HG02759 (cell line): ENCODE measurements around the gene SIGLEC1.

Experiments
- ATAC-seq: cut with Tn5 transposase; IDR thresholded peaks from one replicate; pipeline ENCODE4 v1.9.1; 2021; ENCODE audit warnings: mild to moderate bottlenecking, moderate library complexity; ENCODE audit not compliant: unreplicated experiment

The SIGLEC1 gene

DNA sequence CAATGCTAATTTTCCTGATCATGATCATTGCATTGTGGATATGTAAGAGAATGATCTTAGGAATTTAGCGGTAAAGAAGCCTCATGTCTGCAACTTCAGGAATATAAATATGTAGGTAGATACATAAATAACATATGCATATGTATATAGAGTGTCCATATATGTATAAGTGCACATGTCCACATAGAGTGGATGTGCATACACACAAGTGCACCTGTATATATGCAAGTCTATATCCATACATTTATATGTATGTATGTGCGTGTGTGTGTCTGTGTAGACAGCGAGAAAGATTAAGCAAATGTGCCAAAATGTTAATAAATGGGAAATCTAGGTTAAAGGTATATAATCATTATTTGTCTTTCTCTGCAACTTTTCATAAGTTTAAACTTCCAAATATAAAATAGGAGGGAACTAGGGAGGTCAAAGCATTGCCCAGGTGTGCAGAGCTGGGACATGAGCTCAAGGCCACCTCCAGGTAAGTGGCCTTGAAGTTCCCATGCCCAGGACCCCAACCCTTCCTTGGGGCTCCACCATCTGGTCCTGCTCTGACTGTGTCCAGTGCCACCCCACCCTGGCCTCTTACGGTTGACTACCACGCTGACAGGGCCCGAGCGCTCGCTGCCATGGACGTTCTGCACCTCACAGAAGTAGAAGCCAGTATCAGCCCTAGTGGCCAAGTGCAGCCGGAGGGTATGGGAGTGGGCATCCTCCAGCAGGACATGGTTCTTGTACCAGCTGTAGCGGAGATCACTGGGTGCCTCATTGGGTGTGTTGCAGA, 9.6 kb downstream of the SIGLEC1 start:
- no peak for ATAC-seq

DNA sequence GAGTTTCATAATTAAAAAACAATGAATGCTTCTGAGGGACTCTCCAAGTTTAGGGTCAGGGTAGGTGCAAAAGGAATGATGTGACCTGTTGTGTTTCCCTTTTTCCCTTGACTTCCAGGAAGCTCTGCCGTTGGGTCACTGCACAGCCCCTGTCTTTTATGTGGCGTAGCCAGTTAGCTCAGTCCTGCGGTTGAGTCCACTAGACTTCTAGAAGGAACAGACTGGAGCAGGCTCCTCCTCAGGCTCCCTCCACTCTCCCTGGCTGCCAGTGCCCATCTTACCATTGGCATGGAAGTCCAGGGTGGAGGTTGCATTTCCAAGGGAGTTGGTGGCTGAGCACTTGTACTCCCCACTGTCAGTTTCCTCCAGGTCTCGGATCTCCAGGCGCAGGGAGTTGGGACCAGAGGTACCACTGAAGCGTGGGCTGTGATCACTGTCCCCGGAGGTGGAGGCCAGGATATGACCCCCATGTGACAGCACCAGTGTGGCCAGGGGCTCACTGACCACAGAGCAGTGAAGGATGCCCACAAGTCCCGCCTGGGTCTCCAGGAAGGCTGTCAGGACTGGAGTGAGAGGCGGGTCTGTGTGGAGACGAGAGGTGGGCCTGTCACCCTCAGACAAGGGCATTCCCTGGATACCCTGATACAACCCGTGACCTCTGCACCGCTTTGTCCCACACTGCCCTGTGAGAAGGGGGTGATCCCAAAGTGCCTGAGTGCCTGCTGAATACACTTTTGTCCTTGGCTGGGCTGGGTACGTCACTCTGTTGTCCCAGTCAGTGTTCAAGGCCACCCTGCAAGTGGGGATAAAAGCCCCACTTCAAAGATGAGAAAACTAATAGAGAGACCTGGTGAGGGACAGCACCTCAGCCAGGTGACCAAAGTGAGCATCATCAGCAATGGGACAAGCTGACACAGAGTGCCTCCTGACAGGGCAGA, 11.1 kb downstream of the SIGLEC1 start:
- no peak for ATAC-seq

DNA sequence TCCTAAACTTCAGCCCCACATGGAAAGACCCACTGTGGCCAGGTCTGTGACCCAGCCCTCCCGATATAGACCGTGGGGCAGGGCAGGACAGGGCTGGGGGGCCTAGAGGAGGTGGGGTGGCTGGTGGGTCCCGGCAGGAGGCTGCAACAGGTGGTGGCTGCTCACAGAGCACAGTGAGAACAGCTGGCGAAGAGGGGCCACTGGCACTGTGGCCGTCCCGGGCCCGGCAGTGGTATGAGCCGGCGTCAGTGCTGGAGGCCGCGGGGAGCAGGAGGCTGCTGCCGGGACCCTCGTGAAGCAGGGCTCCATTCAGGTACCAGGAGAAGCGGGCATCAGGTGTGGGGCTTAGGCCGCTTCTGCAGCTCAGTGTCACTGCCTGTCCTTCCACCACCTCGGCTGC, 13.4 kb downstream of the SIGLEC1 start:
- ATAC-seq: no peak

DNA sequence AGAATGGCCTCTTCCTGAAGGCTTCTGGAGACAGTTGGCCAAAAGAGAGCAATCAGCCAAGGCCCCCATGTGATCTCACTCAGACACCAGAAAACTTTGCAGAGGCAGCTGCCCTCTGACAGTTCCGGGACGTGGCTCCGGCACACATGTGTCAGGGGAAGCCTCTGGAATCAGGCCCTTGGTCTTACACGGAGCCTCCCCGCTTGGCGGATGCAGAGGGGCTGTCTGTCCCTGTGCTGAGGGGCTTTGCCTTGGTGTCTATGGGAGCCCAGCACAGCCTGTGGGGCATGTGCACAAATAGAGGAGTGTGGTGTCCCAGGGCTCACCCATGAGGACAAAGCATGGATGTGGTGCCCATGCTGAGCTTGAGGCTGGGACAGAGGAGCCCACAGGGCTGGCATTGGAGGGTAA, 13.8 kb downstream of the SIGLEC1 start:
- no peak for ATAC-seq

DNA sequence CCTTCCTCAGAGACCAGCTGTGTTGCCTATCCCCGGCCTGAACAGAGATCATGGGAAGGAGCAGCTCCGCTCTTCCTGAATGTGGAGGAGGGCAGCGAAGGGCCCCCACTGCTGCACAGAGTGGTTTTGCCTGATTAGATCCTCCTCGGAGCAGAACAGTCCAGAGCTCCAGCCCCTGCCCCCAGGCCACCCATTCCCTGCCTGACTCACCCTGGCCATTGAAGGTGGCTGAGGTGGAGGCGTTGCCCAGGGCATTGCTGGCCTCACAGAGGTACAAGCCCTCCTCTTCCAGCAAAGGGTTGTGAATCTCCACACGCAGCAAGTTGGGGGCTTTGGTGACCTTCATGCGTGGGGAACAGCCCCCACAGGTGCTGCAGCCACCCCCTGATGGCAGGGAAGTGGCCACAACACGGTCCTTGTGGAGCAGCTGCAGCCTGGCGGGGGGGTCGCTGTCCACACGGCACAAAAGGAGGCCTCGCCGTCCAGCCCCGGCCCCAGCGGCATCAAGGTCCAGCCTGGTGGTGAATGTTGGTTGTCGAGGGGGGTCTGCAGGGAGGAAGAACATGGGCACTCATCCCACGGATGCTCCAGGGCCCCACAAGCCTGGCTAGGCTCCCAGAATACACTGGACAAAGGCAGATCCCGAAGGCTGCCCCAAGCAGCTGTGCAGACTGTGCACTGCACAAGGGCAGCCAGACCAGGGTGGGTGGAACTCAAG, 14.7 kb downstream of the SIGLEC1 start:
- no peak for ATAC-seq

DNA sequence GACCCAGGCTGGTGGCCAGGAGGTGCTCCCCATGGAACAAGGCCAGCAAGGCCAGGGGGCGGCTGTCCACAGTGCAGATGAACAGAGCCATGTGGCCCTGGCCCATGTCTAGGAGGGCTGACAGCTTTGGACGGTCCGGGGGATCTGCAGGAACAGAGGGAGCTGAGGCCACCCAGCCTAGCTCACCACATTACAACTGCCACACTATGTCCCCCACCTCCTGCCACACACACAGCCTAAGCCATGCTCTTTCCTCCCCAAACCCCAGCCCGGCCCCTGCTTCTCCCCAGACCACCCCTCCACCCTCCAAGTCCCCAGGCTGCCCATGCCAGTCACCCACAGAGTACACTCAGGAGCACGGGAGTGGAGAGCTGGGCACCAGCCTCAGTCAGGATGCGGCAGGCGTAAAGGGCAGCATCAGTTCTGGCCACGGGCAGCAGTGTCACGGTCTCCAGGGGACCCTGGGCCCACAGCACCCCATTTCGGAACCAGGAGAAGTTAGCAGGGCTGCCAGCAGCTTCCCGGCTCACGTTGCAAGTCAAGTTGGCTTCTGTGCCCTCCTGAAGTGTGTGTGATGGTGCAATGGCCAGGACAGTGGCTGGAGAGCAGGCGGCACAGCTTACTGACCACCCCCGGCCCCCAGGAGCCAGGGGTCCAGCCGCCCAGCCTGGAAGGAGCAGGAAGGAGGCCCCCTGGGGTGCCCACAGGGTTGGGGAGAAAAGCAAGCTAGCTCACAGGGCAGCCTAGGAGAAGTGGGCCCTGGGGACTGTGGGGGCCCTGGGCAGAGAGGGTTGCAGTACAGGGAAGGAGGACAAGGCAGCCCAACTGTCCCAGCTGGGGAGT, 15.4 kb downstream of the SIGLEC1 start:
- ATAC-seq: no peak

DNA sequence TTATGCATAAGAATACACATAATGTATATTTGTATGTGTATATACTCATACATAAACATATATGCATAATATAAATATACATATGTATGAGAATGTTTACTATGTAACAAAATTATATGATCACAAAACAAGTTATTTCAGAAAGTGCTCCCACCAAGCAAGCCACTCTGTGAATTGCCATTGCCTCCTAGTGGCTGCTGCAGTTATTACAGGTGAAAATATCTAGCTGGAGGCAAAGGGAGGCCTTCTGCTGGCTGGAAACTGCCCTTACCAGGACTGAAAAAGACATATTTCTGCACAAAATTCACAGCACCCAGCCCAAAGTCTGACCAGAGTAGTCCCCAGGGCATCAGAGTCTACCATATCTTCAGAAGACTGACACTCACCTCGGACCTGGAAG, 16.2 kb downstream of the SIGLEC1 start:
- no peak for ATAC-seq

DNA sequence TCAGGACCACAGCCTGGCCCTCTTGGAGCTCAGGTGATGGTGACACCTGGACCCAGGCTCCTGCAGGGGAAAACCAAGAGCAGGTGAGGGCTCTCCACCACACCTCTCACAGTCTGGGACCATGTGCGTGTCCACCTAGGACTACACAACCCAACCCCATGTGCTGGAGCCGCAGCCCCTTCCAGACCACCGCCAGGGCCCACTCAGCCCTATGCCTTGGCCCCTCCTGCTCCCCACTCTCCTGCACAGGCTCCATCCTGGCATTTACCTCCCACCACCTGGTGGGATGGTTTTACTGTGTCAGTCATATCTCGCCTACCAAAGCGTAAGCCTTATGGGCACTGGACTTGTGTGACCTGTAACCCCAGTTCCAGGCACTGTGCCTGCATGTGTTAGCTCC, 17.5 kb downstream of the SIGLEC1 start:
- no peak for ATAC-seq

DNA sequence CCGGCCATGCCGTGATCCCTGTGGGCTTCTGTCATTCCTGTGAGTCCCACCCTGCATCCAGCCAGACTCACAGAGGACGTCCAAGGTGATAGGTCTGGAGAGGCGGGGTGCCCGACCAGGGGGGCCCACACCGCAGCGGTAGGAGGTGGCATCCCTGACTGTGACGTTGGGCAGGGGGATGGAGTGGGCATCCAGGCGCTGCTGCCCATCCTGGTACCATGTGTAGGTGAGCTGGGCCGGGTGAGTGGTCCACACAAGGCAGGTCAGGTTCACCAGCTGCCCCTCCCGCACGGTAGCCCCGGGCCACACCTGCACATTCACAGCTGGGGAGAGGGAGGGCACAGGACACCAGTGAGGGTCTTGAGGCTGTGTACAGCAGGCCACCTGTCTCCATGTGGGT, 19.0 kb downstream of the SIGLEC1 start:
- no peak for ATAC-seq

DNA sequence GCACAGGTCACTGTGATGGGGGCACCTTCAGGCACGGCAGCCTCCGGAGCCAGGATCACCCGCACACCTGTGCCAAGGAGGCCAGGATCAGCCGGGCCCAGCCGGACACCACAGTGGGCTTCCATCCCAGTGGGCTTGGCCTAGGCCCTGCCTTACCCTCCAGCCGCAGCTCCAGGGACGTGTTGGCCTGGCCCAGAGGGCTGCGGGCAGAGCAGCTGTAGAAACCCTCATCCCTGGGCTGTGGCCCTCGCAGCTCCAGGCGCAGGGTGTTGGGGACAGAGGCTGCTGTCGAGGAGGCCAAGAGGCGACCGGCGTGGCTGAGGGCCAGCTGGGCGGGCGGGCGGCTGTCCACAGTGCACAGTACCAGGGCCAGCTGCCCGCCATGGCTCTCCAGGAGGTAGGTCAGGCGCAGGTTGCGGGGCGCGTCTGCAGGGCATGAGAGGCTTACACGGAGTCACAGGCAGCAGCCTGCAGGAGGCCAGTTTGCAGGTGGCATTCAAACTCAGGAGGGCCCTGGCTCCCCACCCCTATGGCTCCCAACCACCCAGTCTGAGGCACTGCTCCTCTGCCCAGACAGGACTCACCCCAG, 19.6 kb downstream of the SIGLEC1 start:
- ATAC-seq: no peak

DNA sequence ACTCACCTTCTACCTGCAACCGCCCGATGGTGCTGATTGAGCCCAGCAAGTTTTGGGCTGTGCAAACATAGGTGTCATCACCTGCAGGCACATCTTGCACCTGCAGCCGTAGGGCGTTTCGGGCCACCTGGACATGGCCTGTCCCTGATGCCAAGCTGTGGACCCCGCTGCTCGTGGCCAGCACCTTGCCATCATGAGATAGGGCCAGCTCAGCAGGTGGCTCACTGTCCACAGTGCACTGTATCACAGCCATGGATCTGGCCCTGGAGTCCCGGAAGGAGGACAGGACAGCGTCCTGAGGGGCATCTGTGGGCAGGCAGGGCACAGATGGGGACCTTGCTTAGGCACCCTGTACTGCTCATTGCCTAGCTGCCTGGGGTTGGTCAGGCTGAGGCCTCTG, 20.5 kb downstream of the SIGLEC1 start:
- ATAC-seq: no peak

DNA sequence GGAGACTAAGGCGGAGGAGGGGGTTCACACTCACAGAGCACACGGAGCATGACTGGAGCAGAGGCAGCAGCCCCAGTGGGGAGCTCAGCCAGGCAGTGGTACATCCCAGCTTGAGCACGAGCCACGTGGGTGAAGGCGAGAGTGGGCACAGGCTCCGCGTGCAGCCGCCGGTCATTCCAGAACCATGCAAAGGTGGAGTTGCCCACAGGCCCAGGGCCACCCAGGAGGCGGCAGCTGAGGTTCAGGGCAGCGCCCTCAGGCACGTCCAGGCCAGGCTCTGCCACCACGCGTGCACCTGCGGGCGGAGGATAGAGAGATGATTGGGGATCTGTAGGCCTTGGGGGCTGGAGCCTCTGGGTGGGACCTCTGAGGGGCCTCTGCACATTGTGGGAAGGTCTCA, 21.1 kb downstream of the SIGLEC1 start:
- no peak for ATAC-seq

DNA sequence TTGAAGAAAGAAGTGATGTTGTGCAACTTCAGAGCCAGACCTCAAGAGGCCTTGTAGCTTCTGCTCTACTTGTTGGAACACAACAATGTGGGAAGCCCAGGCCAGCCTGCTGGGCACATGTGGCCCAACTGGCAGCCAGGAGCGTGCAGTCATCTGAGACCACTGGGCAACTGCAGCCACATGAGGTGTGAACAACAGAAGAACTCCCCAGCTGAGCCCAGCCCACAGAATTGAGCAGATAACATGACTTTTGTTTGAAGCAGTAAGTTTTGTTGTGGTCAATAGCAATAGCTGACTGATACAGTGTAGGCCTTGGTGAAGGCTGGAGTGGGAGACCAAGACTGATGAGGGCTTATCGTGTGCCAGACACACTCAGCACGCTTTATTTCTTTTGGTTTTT, 22.0 kb downstream of the SIGLEC1 start:
- ATAC-seq: no peak

DNA sequence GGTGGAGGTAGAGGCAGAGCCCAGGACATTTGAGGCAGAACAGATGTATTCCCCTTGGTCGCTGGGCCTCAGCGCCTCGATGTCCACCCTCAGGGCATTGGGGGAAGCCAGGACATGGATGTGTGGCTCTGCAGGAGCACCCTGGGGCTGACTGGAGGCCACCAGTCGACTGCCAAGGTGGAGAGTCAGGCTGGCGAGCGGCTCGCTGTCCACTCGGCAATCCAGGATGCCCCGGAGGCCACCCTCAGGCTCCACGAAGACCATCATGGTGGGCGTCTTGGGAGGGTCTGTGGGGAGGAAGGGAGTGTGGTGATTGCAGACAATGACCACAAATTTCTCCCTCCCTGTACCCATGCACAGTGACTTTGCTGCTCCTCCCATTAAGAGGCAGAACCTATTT, 22.4 kb downstream of the SIGLEC1 start:
- ATAC-seq: no peak

DNA sequence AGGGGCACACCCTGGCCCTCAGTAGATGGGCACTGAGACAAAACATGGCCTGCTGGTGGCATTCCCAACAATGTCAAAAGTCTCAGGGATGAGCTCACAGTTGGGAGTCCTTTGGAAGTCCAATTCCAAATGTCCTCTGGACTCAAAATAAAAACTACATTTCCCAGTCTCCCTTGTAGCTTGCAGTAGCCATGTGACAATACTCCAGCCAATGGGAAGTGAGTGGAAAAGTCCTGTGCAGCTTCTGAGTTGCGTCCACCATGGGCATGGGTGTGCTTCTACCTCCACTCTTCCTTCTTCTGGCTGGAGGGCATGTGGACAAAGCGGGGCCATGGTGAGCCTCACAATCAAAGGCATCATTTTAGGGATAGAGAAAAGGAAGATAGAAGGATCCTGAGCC, 24.7 kb downstream of the SIGLEC1 start:
- no peak for ATAC-seq

DNA sequence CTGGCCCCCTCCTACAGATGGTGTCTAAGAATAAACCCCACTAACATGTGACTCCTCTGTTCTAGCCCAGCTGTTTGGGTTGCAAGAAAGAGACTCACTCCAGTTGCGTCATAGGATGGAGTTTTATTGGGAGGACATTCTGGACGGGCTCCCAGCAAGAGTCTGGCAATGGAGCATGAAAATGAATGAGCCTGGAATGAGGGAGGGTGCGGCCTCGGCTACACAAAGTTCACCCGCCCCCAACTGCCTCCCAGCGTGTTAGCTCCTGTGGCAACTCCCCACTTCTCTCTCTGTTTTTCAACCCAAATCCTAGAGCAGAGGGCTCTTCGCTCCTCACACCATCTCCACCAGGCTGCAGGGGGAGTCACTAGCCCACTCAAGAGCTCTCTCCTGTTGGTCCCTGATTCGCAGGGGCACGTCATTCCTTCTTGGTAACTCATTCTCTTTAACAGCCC, 25.5 kb downstream of the SIGLEC1 start:
- no peak for ATAC-seq

DNA sequence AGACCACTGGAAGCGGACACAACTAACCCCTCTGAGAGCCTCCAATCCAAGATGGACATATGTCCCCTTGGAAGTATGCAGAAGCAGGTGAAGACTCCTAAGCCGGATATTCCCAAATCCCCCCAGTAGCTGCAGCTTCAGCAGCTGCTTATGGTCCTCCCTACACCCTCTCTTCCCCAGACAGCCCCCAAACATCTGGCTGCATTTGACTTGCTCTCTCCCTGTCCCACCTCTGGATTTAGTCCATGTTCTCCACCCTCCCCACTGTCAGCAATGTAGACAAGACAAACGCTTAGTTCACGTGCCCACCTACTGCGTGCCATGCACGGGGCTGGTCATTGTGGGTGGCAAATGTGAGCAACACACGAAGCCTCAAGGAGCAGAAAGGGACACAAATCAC, 26.0 kb downstream of the SIGLEC1 start:
- ATAC-seq: no peak

DNA sequence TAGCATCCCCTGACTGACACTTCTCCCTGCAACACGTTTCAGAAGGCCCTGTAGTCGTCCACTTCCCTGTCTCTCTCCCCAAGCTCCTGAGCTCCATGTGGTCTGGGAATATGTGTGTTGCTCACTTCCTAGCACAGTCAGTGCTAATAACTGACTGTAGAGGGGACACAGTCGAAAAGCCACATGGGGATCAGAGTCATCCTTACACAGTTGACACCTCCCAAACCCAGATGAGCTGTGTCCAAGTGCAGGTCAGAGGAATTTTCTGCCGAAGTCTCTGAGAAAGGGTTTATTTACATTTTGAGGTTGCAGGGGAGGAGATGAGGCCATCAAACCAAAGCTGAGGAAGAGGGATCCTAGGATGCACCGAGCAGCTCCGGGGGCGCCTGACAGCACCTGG, 27.1 kb downstream of the SIGLEC1 start:
- no peak for ATAC-seq

DNA sequence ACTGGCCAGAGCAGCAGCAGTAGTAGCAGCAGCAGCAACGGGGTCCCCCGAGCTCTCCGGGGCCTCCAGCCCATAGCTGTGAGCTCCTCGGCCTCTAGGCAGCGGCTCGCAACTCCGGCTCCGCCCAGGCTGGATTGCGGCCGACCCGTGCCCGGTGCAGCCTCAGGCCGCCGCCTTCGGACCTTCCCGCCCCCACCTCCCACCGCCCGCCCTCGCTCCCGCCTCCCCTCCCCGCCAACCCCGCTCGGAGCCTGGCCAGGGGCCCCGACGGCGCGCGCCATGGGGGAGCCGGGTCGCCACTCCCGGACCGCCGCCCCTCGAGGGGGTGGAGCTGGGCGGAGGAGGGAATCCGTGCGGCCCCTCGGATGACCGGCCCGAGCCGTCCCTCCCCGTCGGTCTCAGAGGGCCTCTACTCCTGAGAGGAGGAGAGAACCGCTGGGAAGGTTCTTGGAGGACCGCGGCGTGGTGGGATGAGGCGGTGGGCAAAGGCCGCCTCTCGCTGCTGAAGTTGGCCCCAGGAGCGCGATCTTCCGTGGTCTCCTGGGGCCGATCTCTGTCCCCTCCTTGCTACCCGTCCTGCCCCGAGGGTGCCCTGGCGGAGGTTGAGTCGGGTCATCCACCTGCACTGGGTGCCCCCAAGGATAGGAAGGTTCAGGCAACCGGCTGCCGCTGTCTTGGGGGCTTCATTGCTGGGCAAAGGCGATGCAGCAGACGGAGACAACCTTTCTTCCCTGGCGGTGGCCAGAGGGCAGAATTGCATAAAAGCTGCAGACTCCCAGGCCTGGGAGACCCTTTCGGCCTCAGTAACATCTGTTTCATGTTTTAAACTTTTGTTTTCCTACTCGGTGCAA, 30.2 kb downstream of the SIGLEC1 start, which contains the start of gene ADAM33:
ADAM33 (minus strand) TSS at position 80 of the 851 bp plus-strand sequence; CDS start at position 74, 6 bp downstream.
- no peak for ATAC-seq
